GM13976 (cell line): Measurements from ENCODE around the gene ARHGEF4.

Source experiments
- DNase-seq: peaks from one replicate; pipeline ENCODE4 v3.0.0; 2012; ENCODE audit warnings: low spot score
- in situ Hi-C: fragments of 300-500 bp; cut with MboI; formaldehyde crosslinking; loops from one replicate; pipeline ENCODE4 v1.12.0; 2022; ENCODE audit warnings: low sequenced_read_pairs, mixed read lengths, inconsistent platforms; ENCODE audit not compliant: unreplicated experiment
- TF ChIP-seq, protein P1 (sequence below): IDR thresholded peaks from 2 replicates; pipeline ENCODE4 v1.5.1; 2012; ENCODE audit warnings: borderline replicate concordance, mild to moderate bottlenecking; ENCODE audit not compliant: insufficient read depth; ENCODE audit errors: extremely low read depth, missing control alignments, control extremely low read depth

The ARHGEF4 gene

DNA sequence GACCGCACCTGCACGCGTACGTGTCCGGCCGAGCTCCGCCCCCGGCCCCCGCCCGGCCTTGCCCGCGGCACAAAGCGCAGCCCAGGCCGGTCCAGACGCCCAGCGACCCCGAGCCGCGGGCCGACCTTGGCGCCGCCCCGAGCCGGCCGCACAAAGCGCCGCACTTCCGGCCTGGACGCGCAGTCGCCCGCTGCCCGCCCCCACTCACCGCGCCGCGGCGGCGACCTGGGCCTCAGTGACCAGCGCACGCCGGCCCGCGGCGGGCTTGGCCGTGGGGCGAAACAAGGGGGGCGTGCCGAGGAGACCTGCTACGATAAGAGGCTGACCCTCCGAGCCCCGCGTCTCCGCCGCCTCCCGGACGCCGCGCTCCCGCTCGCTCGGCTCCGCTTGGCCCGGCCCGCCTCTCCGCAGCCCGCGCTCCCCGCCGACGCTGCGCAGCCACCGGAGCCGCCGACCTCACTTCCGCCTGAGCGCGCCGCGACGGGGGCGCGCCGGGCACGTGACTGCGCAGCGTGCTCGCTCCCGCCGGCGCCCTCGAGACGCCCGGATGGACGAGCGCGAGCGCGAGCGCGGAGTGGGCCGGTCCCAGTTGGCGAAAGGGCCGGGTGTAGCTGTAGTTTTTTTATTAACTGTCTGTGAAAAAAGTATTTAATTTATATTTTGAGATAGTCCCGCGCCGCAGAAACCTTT is 256.4 kb downstream of the ARHGEF4 start, which contains the start of gene FAM168B:
TSS of gene FAM168B (minus strand) at position 455 of the 690 bp plus-strand sequence. CDS start 10,814 bp downstream, outside the sequence.
- in situ Hi-C loops = no loop called here
- peak; percentile 94 for DNase-seq
- TF ChIP-seq, protein P1, sequence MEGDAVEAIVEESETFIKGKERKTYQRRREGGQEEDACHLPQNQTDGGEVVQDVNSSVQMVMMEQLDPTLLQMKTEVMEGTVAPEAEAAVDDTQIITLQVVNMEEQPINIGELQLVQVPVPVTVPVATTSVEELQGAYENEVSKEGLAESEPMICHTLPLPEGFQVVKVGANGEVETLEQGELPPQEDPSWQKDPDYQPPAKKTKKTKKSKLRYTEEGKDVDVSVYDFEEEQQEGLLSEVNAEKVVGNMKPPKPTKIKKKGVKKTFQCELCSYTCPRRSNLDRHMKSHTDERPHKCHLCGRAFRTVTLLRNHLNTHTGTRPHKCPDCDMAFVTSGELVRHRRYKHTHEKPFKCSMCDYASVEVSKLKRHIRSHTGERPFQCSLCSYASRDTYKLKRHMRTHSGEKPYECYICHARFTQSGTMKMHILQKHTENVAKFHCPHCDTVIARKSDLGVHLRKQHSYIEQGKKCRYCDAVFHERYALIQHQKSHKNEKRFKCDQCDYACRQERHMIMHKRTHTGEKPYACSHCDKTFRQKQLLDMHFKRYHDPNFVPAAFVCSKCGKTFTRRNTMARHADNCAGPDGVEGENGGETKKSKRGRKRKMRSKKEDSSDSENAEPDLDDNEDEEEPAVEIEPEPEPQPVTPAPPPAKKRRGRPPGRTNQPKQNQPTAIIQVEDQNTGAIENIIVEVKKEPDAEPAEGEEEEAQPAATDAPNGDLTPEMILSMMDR = no peak

DNA sequence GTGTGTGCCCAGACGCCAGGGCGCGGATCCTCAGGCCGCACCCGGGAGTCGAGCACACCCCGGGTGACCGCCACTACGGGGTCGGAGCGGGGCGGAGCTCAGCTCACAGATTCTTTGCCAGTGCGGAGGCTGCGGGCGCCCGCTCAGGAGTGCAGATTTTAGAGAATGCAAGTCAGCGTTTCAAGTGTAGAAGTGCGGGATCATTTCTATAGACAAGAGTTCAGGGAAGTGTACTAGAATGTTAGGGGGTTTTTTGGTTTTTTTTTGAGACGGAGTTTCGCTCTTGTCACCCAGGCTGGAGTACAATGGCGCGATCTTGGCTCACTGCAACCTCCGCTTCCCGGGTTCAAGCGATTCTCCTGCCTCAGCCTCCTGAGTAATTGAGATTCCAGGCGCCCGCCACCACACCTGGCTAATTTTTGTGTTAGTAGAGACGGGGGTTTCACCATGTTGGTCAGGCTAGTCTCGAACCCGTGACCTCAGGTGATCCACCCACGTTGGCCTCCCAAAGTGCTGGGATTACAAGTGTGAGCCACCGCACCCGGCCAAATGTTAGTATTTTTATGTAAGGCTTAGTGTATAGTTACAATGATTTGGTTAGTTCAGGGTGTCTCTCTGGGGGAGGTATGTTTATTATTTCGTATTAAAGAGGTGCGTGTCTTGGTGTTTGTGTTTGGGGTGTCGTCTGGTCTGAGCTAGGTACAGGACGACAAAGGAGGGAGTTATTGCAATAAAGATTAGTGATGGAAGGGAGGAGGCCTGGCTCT is 257.2 kb downstream of the ARHGEF4 start:
- in situ Hi-C loops = no loop called here
- TF ChIP-seq, protein P1 = no peak
- DNase-seq = no peak

DNA sequence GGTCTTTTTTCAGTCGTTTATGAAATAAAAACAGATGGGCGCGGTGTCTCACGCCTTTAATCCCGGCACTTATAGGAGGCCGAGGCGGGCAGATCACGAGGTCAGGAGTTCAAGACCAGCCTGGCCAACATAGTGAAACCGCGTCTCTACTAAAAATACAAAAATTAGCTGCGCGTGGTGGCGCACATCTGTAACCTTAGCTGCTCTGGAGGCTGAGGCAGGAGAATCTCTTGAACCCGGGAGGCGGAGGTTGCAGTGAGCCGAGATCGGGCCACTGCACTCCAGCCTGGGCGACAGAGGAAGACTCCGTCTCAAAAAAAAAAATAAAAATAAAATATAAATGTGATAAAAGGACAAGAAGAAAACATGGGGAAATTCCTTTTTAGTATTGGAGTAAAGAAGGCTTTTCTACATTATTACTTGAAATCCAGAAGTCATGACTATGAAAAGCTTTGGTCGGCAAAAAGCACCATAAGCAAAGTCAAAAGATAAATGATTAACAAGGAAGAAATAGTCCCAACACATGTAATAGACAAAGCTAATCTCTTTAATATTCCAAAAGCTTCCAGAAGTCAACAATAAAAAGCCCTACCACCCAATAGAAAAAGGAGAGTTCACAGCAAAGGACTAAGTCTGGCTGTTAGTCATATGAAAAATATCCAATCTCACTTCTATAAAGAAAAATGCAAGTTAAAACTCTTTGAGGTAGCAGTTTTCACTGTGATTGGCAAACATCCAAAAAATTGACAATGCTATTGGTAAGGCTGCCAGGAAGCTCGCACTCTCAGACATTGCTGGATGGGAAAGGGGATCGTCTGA is 258.0 kb downstream of the ARHGEF4 start:
- in situ Hi-C loops = no loop called here
- no peak for DNase-seq
- TF ChIP-seq, protein P1 = no peak
